SK-N-SH (cell line): ENCODE results near the gene PCDHGA2.

ENCODE experiments used
- CTCF ChIP-seq: fragments of 200-600 bp; sonication (generic); IDR thresholded peaks from 2 replicates; pipeline ENCODE4 v1.6.1; 2017; ENCODE audit warnings: antibody characterized with exemption, mild to moderate bottlenecking, moderate library complexity
- FOSL2 ChIP-seq: IDR thresholded peaks from 2 replicates; pipeline ENCODE4 v1.4.0; 2012; ENCODE audit warnings: low read depth, mild to moderate bottlenecking, moderate library complexity, borderline replicate concordance
- FOXM1 ChIP-seq: IDR thresholded peaks from 2 replicates; pipeline ENCODE4 v1.4.0; 2012; ENCODE audit warnings: low read depth, mild to moderate bottlenecking
- MXI1 ChIP-seq: IDR thresholded peaks from 2 replicates; pipeline ENCODE4 v1.6.1; 2012; ENCODE audit warnings: mild to moderate bottlenecking, low read depth, low read length, improper control_type of control experiment
- NRF1 ChIP-seq: IDR thresholded peaks from 2 replicates; pipeline ENCODE4 v1.6.1; 2012; ENCODE audit warnings: low read depth, mild to moderate bottlenecking, low read length
- POLR2AphosphoS5 ChIP-seq: IDR thresholded peaks from 2 replicates; pipeline ENCODE4 v1.6.1; 2012; ENCODE audit warnings: low read depth, low read length
- SIN3A ChIP-seq: IDR thresholded peaks from 2 replicates; pipeline ENCODE4 v1.6.1; 2012; ENCODE audit warnings: low read depth, mild to moderate bottlenecking, low read length, moderate library complexity, borderline replicate concordance
- USF2 ChIP-seq: fragments of 150-350 bp; IDR thresholded peaks from 2 replicates; pipeline ENCODE4 v1.6.1; 2017; ENCODE audit warnings: antibody characterized with exemption, low read length, low read depth, borderline replicate concordance
- TF ChIP-seq, protein P1 (sequence below): IDR thresholded peaks from 2 replicates; pipeline ENCODE4 v1.4.0; 2012; ENCODE audit warnings: low read depth

DNA sequence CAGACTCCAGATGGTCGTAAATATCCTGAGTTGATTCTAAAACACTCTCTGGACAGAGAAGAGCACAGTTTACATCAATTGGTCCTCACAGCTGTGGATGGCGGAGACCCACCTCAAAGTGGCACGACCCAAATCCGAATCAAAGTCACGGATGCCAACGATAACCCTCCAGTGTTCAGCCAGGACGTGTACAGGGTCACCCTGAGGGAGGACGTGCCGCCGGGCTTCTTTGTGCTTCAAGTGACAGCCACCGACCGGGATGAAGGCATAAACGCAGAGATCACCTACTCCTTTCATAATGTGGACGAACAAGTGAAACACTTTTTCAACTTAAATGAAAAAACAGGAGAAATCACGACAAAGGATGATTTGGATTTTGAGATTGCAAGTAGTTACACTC lies 22.1 kb downstream of the PCDHGA2 start:
- TF ChIP-seq USF2 (no peak), SIN3A (no peak), FOSL2 (no peak), NRF1 (no peak), MXI1 (no peak), CTCF (no peak), POLR2AphosphoS5 (no peak), FOXM1 (no peak)
- TF ChIP-seq, protein P1, sequence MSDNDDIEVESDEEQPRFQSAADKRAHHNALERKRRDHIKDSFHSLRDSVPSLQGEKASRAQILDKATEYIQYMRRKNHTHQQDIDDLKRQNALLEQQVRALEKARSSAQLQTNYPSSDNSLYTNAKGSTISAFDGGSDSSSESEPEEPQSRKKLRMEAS = no peak
